GM18873 (cell line): ENCODE measurements around the gene C1orf198.

Source experiments
- ATAC-seq: cut with Tn5 transposase; IDR thresholded peaks from one replicate; pipeline ENCODE4 v1.9.1; 2021; ENCODE audit warnings: mild to moderate bottlenecking, moderate library complexity, moderate number of reproducible peaks; ENCODE audit not compliant: unreplicated experiment, low FRiP score

C1orf198 gene

DNA sequence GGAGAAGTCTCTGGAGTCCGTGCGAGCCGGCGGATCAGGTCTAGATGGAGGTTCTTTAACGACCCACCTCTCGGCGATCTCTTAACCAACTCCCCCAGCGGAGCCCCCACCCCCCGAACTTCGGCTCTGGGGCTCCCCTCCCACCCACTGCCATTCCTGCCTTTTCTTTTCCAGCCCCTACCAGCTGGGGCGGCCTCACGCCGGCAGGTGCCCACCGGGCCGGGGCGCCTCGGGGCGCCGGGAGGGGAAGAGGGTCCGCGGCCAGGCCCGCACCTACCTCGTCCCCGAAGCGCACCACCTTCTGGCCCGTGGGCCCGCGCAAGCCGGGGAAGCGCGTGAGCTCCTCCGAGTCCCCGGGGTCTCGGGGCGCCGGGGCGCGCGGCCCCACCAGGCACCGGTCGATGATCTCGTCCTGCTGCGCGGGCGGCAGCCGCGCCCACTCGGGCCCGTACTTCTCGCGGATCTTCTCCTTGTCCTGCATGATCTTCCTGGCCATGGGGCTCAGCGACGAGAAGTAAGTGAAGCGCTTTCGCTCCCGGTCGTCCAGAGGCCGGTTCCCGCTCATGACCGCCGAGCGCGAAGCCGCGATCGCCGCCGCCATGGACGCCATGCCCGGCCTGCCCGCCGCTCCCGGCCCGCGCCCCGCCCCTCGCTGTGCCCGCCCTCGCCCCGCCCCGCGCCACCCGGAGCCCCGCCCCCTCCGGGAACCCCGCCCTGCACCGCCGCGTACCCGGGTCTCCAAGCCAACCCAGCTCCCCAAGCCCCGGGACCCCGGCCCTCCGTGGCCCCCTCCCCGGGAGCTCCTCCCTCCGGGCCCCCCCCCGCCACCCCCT, at the start of gene C1orf198:
Gene C1orf198, minus strand, starts transcription at position 619 of the 833 bp plus-strand sequence. Its CDS starts 9 bp downstream, at position 610.
- ATAC-seq = no peak

- no peak for ATAC-seq
These were observed 49.2 kb upstream of the C1orf198 start for GRCh38 chr1:230917284-230918135.

- ATAC-seq = no peak
These were observed 48.4 kb upstream of the C1orf198 start for GRCh38 chr1:230916587-230917283.

GRCh38 chr1:230915078-230915477, 46.8 kb upstream of the C1orf198 start:
- ATAC-seq = no peak

GRCh38 chr1:230913496-230913895, 45.2 kb upstream of the C1orf198 start:
- no peak for ATAC-seq

DNA sequence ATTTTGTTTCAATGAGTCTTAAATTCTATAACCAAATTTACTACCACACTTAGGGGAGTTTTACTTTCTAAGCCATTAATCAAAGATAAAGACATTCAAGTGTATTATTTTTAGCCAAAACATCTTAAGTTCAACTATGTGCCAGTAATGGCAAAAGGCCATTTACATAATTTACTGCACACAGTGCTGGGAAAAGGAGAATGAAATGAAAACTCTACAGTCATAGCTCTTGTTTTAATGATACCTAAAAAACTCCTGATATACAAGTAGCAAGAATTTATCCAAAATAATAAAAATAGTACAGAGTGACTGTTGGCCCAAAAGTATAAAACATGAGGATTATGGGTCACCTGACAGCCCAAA, 42.4 kb upstream of the C1orf198 start:
- no peak for ATAC-seq

GRCh38 chr1:230909974-230910754, 41.8 kb upstream of the C1orf198 start:
- ATAC-seq = no peak

DNA sequence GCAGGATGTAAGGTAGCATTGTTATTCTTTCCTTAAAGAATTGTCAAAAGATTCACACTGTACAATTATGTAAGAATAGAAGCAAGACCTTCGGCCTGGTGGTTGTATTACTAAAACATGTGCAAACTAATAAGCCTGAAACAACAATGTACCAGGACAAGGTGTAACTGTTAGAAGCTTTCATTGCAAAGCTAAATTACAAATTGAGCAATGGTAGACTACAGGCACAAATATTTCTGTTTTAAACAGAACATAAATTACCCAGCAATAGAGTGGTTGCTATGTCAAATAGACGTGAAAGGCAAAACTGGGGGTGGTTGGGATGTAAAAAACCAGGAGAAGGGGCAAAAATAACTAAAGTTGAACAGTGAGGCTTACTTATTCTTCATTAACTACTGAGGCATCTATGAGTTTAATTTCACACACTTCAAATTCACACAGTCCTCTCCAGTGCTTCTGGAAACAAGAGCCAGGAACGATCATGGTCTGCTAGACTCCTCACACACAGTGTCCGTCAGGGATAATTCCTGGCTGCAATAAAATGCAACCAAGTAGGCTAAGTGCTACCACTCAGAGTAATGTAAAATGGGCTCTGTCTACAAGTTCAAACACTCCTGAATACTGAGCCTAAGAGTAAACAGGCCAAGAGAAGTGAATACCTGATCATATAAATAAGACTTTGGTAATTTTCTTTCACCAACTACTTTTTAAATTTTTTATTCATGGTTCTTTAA, 39.3 kb upstream of the C1orf198 start:
- no peak for ATAC-seq

GRCh38 chr1:230906226-230906625, 37.9 kb upstream of the C1orf198 start:
- no peak for ATAC-seq

GRCh38 chr1:230905733-230906132, 37.4 kb upstream of the C1orf198 start:
- no peak for ATAC-seq

GRCh38 chr1:230902349-230902923, 34.1 kb upstream of the C1orf198 start:
- no peak for ATAC-seq

DNA sequence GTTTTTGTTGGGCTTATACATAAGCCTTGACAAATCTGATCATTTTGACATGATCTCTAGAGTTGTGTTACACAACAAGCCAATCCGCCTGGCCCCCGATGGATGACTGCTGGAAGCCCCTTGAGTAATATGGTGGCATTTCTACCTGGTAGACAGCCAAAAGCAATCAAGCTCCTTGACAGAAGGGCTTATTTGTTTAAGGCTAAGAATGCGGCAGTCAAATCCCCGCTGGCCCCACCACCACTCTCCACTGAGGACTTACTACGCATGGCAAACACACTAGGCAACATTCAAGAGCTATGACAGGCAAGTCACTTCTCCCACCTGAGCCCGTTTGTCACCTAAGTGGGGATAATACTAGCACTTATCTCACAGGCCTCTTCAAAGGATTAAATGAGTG, 33.4 kb upstream of the C1orf198 start:
- no peak for ATAC-seq

DNA sequence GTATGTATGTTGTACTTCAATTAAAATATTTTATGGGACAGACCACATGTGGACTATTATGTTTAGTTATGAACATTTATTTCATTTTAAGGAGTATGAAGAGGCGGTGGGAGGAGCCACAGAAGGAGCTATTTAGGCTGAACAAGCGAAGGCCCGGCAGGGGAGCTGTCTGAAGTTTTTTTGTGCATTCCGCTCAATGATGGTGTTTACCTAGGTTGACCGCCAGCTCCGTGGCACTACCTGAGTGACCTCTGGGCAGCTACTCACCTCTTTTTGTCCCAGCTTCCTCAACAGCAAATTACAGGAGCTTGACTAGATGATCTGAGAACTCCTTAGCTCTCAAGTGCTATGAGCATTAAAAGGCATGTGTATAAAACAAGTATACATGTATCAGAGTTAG, 32.7 kb upstream of the C1orf198 start:
- no peak for ATAC-seq

- ATAC-seq = no peak
These were observed 31.5 kb upstream of the C1orf198 start for GRCh38 chr1:230899841-230900251.

GRCh38 chr1:230898748-230899147, 30.4 kb upstream of the C1orf198 start:
- no peak for ATAC-seq

GRCh38 chr1:230898144-230898543, 29.8 kb upstream of the C1orf198 start:
- no peak for ATAC-seq

DNA sequence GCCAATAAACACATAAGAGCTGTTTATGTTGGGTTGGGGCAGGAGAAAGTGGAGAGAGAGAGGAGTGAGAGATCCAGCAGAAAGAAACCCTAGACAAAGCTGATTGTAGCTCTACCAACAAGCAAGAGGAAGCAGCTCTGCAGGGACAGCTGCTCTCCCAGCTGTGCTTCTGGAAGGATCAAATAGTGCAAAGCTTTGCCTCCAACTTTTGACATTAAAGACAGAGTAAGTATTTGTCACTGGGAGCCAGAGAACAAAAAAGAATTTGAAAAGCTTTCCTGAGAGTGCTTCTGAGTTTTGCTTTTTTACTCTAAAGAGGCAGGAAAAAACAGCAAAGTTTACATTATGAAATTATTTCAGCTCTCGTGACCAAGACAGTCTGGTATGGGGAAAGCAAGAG, 28.5 kb upstream of the C1orf198 start:
- no peak for ATAC-seq

- ATAC-seq = no peak
These were observed 27.1 kb upstream of the C1orf198 start for GRCh38 chr1:230895452-230895851.

- ATAC-seq = no peak
These were observed 26.3 kb upstream of the C1orf198 start for GRCh38 chr1:230894664-230895063.
